Neural progenitor cell (in vitro differentiated cells): ENCODE data around the gene CUL1. TPM values are rescaled to one million over a fixed set of nuclear protein-coding genes. Genes with fewer than 3 reads are reported as not detected.

Source experiments
- DNase-seq: peaks from one replicate; pipeline ENCODE4 v3.0.0-alpha.2; 2016; ENCODE audit warnings: low spot score
- H2AFZ ChIP-seq: fragments of 200-600 bp; sonication (generic); replicated peaks from 2 replicates; pipeline ENCODE4 v1.6.1; 2016; ENCODE audit warnings: antibody characterized with exemption
- H3F3A ChIP-seq: fragments of 200-600 bp; sonication (generic); 2 replicates; pipeline ENCODE4 v1.6.1; 2016; ENCODE audit warnings: antibody characterized with exemption, low read depth
- H3K27ac ChIP-seq: fragments of 200-600 bp; sonication (generic); 2 replicates; pipeline ENCODE4 v1.5.1; 2016; ENCODE audit warnings: mild to moderate bottlenecking
- H3K27me3 ChIP-seq: fragments of 200-600 bp; sonication (generic); 2 replicates; pipeline ENCODE4 v1.6.1; 2016; ENCODE audit warnings: mild to moderate bottlenecking, moderate library complexity
- H3K36me3 ChIP-seq: fragments of 200-600 bp; sonication (generic); 2 replicates; pipeline ENCODE4 v1.5.1; 2016
- H3K4me1 ChIP-seq: fragments of 200-600 bp; sonication (generic); 2 replicates; pipeline ENCODE4 v1.6.1; 2016; ENCODE audit warnings: mixed run types
- H3K4me2 ChIP-seq: fragments of 200-600 bp; sonication (generic); 2 replicates; pipeline ENCODE4 v1.6.1; 2016
- H3K4me3 ChIP-seq: fragments of 200-600 bp; sonication (generic); 2 replicates; pipeline ENCODE4 v1.5.1; 2016
- H3K79me2 ChIP-seq: fragments of 200-600 bp; sonication (generic); 2 replicates; pipeline ENCODE4 v1.6.1; 2016; ENCODE audit warnings: low read depth
- H3K9ac ChIP-seq: fragments of 200-600 bp; sonication (generic); 2 replicates; pipeline ENCODE4 v1.6.1; 2016
- H3K9me3 ChIP-seq: fragments of 200-600 bp; sonication (generic); 2 replicates; pipeline ENCODE4 v1.5.1; 2016; ENCODE audit warnings: low read depth
- H4K20me1 ChIP-seq: fragments of 200-600 bp; sonication (generic); 2 replicates; pipeline ENCODE4 v1.6.1; 2016; ENCODE audit warnings: low read depth
- H3K27ac Mint-ChIP-seq: 3 replicates; pipeline ENCODE4 v1.8.0; 2021; ENCODE audit warnings: mixed read lengths
- H3K27me3 Mint-ChIP-seq: 2 replicates; pipeline ENCODE4 v1.8.0; 2022; ENCODE audit warnings: low read depth, mild to moderate bottlenecking, inconsistent platforms, moderate library complexity, mixed read lengths; ENCODE audit not compliant: insufficient read depth
- H3K36me3 Mint-ChIP-seq: 3 replicates; pipeline ENCODE4 v1.8.0; 2021; ENCODE audit warnings: mixed read lengths
- H3K4me1 Mint-ChIP-seq: 3 replicates; pipeline ENCODE4 v1.8.0; 2021; ENCODE audit warnings: mixed read lengths
- H3K4me3 Mint-ChIP-seq: 3 replicates; pipeline ENCODE4 v1.8.0; 2021; ENCODE audit warnings: mild to moderate bottlenecking, moderate library complexity, mixed read lengths
- H3K9me3 Mint-ChIP-seq: 3 replicates; pipeline ENCODE4 v1.8.0; 2020; ENCODE audit warnings: mixed read lengths
- EZH2 ChIP-seq: fragments of 200-600 bp; sonication (generic); IDR thresholded peaks from 2 replicates; pipeline ENCODE4 v1.6.1; 2017; ENCODE audit warnings: antibody characterized with exemption, mild to moderate bottlenecking, moderate library complexity
- EZH2phosphoT487 ChIP-seq: fragments of 200-600 bp; sonication (generic); IDR thresholded peaks from 2 replicates; pipeline ENCODE4 v1.6.1; 2017; ENCODE audit warnings: antibody characterized with exemption
- total RNA-seq: library from RNA; depleted of rRNA; stranded (reverse); fragments of >200 nt; gene quantifications from 2 replicates; pipeline ENCODE4 v1.2.3, GENCODE V29; 2015; ENCODE audit warnings: low replicate concordance
- TF ChIP-seq, protein P1 (sequence below): fragments of 200-600 bp; sonication (generic); IDR thresholded peaks from 2 replicates; pipeline ENCODE4 v1.5.1; 2017; ENCODE audit warnings: antibody characterized with exemption, mild to moderate bottlenecking

Gene CUL1
- total RNA-seq, 1 donor from 2014 or later: 89.3 TPM

DNA sequence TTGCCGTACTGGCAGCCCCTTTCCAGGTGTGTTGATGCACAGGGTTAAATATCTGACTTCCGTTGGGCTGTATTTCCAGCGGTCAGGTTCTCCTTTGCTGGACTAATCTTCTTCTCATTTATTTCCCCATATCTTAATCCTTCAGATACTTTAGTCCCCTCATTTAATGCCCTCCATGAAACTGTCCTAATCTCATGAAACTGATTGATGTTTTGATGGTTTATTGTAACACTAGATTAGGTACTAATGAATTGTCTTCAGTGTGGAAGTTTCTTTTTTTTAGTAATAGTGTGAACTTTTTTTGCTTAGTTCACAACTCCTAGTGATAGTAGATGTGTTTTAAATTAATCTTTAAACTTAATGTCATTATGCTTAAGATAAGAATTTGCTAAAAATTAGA is 6.3 kb downstream of the CUL1 start:
- H3K9me3 ChIP-seq: no peaks in the 10 kb centered on the region
- no peaks in the 10 kb centered on the region for H3K27me3 ChIP-seq
- H3K4me1 Mint-ChIP-seq: peaks cover 30% of the 10 kb centered on the region
- peak overlapping the region; percentile 9 for H3K4me2 ChIP-seq
- no peaks in the 10 kb centered on the region for H3K27me3 Mint-ChIP-seq
- no peak overlapping the region for H3K4me3 Mint-ChIP-seq
- no peak overlapping the region for H3K9ac ChIP-seq
- no peak overlapping the region for H3K27ac Mint-ChIP-seq
- H3K79me2 ChIP-seq: peaks cover 100% of the 10 kb centered on the region
- no peaks in the 10 kb centered on the region for H3K36me3 ChIP-seq
- peaks cover 19% of the 10 kb centered on the region for H3K9me3 Mint-ChIP-seq
- H3K36me3 Mint-ChIP-seq: peaks cover 36% of the 10 kb centered on the region
- H3K4me1 ChIP-seq: peaks cover 65% of the 10 kb centered on the region
- TF ChIP-seq EZH2 (no peak), EZH2phosphoT487 (no peak)
- TF ChIP-seq, protein P1, sequence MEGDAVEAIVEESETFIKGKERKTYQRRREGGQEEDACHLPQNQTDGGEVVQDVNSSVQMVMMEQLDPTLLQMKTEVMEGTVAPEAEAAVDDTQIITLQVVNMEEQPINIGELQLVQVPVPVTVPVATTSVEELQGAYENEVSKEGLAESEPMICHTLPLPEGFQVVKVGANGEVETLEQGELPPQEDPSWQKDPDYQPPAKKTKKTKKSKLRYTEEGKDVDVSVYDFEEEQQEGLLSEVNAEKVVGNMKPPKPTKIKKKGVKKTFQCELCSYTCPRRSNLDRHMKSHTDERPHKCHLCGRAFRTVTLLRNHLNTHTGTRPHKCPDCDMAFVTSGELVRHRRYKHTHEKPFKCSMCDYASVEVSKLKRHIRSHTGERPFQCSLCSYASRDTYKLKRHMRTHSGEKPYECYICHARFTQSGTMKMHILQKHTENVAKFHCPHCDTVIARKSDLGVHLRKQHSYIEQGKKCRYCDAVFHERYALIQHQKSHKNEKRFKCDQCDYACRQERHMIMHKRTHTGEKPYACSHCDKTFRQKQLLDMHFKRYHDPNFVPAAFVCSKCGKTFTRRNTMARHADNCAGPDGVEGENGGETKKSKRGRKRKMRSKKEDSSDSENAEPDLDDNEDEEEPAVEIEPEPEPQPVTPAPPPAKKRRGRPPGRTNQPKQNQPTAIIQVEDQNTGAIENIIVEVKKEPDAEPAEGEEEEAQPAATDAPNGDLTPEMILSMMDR: no peak
- H4K20me1 ChIP-seq: peaks cover 90% of the 10 kb centered on the region
- no peak overlapping the region for H3K4me3 ChIP-seq
- DNase-seq: no peak
- H3F3A ChIP-seq: peaks cover 13% of the 10 kb centered on the region
- no peak overlapping the region for H3K27ac ChIP-seq
- H2AFZ ChIP-seq: no peak overlapping the region

DNA sequence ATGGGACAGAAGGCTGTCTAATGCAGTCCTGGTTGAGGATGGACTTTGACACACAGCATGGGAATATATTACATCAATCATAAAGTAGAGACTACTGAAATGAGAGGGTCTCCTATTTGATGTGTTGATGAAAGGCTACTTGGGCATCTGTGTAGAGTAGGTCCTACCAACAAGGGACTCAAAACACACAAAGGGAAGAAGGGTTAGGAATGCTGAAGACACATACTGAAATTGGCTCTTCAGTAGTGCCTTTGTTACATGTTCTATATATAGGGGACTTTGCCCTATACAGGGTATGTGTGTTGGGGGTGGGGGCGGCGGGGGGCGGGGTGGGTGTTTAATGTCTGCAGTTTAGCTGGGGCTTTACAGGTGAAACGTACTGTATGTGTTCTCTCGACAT is 7.7 kb downstream of the CUL1 start:
- Mint-ChIP-seq H3K27ac (no peak overlapping the region), H3K4me3 (no peak overlapping the region), H3K36me3 (peaks cover 43% of the 10 kb centered on the region), H3K9me3 (peaks cover 27% of the 10 kb centered on the region), H3K4me1 (peaks cover 16% of the 10 kb centered on the region), H3K27me3 (no peaks in the 10 kb centered on the region)
- Histone ChIP-seq H3K4me2 (peak overlapping the region; percentile 34), H2AFZ (no peak overlapping the region), H3F3A (peaks cover 10% of the 10 kb centered on the region), H4K20me1 (peaks cover 93% of the 10 kb centered on the region), H3K27ac (no peak overlapping the region), H3K27me3 (no peaks in the 10 kb centered on the region), H3K36me3 (no peaks in the 10 kb centered on the region), H3K4me1 (peaks cover 55% of the 10 kb centered on the region), H3K79me2 (peaks cover 100% of the 10 kb centered on the region), H3K4me3 (no peak overlapping the region), H3K9me3 (no peaks in the 10 kb centered on the region), H3K9ac (no peak overlapping the region)
- no peak for TF ChIP-seq EZH2
- TF ChIP-seq, protein P1: no peak
- TF ChIP-seq EZH2phosphoT487: no peak
- no peak for DNase-seq

DNA sequence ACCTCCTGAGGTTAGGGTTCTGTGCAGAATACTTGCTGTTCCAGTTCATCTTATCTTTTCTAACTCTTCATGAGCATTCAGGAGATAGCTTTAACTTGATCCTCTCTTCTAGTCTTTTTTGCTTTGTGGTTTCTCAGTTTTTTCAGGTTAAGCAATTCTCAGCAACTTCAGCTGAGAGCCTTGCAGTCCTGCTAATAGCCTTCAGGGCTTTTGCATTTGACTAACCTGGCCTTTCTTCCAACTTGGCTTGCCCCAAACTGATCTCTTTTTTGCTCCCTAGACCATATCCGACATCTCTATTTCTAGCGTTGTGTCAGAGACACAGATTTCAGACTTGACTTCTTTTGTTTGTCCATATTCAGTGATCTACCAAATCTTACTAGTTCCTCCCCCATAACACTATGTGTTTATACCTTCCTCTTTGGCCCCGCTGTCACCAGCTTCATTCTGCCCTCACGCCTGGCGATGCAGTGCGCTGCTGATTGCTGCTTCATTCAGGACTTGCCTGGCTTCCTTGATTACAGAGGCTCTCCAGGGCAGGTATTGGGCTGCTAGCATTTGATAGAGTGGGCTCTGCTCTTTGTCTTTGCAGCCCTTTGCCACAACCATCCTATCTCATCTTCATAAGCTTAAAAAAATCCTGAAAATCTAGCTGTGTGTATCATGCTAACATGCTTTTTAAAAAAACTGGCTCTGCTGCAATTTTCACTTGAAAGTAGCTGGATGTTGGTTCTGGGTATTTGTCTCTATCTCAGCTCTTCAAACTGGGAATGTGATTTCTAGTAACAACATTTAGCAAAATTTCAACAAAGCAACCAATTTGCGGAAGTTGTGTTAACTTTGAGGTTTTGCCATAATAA is 9.6 kb downstream of the CUL1 start:
- peaks cover 38% of the 10 kb centered on the region for H3K9me3 Mint-ChIP-seq
- H3K9me3 ChIP-seq: no peaks in the 10 kb centered on the region
- no peak for TF ChIP-seq EZH2
- TF ChIP-seq, protein P1: no peak
- no peak overlapping the region for H3K4me3 ChIP-seq
- no peak overlapping the region for H3K9ac ChIP-seq
- no peak overlapping the region for H3K4me3 Mint-ChIP-seq
- H3K27me3 Mint-ChIP-seq: no peaks in the 10 kb centered on the region
- peak overlapping the region; percentile 37 for H3K4me2 ChIP-seq
- H3K27ac Mint-ChIP-seq: no peak overlapping the region
- peaks cover 10% of the 10 kb centered on the region for H3F3A ChIP-seq
- H3K27ac ChIP-seq: peak overlapping the region; percentile 65
- peaks cover 92% of the 10 kb centered on the region for H4K20me1 ChIP-seq
- peaks cover 49% of the 10 kb centered on the region for H3K36me3 Mint-ChIP-seq
- H2AFZ ChIP-seq: no peak overlapping the region
- no peaks in the 10 kb centered on the region for H3K36me3 ChIP-seq
- H3K79me2 ChIP-seq: peaks cover 100% of the 10 kb centered on the region
- H3K4me1 ChIP-seq: peaks cover 46% of the 10 kb centered on the region
- DNase-seq: peak; percentile 23
- no peaks in the 10 kb centered on the region for H3K27me3 ChIP-seq
- peaks cover 4% of the 10 kb centered on the region for H3K4me1 Mint-ChIP-seq
